HPDE6-E6E7 (cell line): ENCODE data around the gene UBE2J2.

Experiments
- DNase-seq: peaks from one replicate; pipeline ENCODE4 v3.0.0; 2011; ENCODE audit warnings: missing footprints; ENCODE audit errors: extremely low spot score

Gene UBE2J2

DNA sequence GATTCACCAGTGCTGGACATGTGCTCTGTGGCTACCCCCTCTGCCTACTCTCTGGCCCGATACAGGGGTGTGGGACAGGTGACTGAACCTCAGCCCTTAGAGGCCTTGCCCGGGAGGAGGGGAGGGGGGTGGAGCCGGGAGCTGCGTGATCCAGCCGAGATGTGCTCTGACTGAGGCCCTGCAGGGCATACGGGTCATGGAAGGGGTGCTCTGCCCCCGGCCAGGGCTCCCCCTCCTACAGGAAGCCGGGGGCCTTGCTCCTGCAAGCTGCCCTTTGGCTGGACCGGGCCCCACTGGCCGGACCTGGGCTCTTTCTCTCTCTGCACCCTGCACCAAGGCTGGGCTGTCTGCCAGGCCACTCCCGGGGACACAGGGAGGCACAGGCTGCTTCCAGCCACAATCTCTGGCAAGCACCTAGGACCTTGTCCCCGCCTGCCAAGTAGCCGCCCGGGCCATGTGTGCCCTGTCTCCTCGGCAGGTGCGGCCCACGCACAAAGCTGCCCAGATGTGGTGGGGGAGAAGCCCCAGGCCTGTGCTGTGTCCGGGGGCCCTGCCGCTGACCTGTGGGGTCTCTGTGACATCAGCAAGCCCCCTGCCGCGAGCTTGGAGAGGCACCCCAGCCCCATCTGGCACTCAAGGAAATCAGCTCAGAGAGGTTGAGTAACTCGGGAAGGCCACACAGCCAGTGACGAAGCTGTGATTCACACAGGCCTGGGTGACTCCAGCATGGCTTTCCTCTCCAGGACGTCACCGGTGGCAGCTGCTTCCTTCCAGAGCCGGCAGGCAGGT, 8.1 kb upstream of the UBE2J2 start:
- peak; percentile 82 for DNase-seq

- DNase-seq: no peak
Observed at GRCh38 chr1:1280782-1281481, 7.3 kb upstream of the UBE2J2 start.

- DNase-seq: no peak
Observed at GRCh38 chr1:1279028-1279427, 5.4 kb upstream of the UBE2J2 start.

- no peak for DNase-seq
Observed at GRCh38 chr1:1278620-1279019, 5.0 kb upstream of the UBE2J2 start.

GRCh38 chr1:1275836-1276235, 2.2 kb upstream of the UBE2J2 start:
- DNase-seq: no peak

GRCh38 chr1:1274931-1275431, 1.3 kb upstream of the UBE2J2 start:
- DNase-seq: no peak

DNA sequence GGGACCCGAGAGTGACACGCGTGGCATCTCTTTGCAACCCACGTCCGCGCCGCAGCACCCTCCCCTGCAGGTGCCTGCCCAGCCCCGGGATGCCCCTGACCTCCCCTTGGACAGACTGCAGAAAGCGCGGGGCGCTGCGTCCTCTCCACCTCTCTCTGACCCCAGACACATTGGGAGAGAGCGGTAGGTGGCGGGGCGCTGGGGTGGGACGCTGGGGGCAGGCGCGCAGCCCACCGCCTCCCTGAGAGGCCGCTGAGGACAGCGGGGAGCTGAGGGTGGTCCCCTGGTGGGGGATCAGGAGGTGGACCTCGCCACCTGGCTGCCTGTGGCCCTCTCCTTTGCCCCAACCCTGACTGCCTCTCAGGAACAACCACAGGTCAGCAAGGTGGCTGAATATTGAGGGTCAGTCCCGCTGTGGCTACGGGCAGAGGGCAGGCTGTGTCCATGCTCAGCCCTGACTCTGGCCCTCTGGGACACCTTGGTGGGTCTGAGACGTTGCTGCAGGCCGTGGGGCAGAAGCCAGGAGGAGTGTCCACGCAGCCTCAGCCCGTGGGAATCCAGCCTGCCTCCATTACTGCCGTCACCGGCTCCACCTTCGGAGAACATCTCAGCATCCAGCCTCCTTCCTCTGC, 761 bp upstream of the UBE2J2 start:
- DNase-seq: no peak

DNA sequence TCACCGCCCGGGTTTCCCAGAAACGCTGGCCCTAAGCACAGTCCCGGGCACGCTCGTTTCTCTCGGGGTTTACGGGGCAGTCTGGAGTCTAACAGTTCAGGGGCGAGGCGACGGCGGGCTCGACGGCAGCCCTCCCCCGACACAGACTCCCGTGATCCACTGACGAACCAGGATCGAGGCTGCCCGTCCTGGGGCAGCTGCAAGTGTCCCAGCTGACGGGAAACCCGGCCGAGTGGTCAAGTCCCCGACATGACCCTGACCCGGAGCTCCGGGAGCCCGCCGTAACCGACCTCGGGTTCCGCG, 494 bp downstream of the UBE2J2 start:
- DNase-seq: no peak

DNA sequence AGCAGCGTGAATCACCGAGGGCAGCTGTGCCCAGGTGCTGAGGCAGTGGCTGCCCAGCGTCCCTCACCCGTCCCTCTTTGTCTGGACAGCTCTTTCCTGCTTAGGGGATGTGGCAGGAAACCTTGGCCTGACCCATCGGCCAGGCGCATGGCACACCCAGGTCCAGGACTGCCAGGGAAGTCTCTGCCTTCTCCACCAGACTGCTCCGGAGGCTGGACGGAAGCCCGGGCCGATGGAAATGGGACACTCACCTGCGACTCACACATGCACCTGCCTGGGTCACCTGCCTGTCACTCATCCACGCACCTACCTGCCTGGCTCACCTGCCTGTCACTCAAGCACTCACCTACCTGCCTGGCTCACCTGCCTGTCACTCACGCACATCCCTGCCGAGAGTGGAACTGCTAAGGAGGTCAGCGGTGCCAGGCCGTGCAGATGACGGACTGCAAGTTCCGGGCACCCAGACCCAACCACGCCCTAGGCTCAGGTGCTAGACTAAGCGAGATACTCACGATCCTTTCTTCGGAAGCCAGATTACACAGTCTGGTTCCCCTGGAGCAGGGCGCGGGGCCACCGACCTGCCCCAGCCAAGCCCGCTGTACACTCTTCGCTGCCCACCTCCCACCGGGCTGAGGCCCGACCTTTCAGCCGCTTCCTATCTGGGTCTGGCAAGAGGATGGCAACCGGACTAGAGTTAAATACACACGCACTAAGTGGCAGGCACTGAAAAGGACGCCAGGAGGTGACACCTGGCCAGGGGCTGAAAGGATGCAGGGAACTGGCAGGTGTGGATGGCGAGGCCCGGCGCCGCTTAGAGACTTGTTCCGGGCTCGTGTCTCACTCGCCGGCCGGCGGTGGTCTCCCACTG, 1.1 kb downstream of the UBE2J2 start:
- no peak for DNase-seq

DNA sequence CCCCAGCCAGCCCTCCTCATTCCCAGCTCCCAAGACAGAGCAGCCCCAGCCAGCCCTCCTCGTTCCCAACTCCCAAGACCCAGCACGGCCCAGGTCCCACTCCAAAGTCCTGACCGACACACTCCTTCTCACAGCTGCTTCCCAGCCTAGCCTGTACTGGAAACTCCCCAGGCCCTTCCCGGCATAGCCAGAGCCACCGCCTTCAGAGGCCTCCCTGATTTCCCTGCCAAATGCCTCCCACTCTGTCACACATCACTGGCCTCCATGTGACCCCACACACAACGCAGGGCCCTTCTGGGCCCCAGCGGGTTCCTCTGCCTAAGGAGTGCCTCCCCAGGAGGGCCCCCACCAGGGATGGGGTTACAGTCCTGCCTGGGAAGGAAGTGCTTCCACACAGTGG, 2.8 kb downstream of the UBE2J2 start:
- DNase-seq: no peak

GRCh38 chr1:1268284-1268682, 5.4 kb downstream of the UBE2J2 start:
- DNase-seq: no peak

GRCh38 chr1:1267488-1268283, 6.0 kb downstream of the UBE2J2 start:
- DNase-seq: no peak

DNA sequence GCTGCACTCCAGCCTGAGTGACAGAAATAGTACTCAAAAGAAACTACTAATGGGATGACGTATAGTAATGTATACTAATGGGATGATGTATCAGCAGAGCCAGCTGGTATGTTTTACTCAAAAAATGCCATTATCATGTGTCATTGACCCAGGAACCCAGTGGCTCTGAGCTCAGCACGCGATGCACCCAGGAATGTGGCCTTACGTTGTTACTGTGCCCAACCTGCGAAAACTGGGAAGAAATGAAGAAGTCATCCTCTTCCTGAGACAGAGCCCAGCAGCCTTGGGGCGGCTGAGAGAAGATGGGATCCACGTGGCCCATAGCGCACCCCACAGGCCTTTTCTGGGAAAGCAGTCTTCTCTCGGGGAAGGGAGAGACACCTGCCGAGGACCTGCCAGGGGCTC, 8.8 kb downstream of the UBE2J2 start:
- DNase-seq: peak; percentile 77

GRCh38 chr1:1264026-1264425, 9.6 kb downstream of the UBE2J2 start:
- no peak for DNase-seq

DNA sequence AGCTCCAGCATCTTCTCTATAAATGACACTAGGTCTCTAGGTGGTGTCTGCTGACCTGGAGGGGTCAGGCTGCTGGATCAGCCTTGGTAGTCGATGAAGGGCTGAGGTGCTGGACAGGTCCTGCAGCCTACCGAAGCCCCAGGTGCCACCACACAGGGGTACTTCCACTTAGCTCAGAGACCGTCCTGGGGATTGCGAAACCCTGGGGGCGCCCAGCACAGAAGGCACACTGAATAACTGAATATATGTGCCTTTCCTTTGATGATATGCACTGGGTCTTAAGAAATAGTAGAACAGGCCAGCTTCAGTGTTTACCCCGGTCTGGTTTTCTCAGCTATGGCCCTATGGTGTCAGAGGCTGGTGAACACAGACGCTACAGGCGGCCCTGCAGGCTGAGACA, 10.9 kb downstream of the UBE2J2 start:
- DNase-seq: no peak

- no peak for DNase-seq
Observed at GRCh38 chr1:1262071-1262470, 11.6 kb downstream of the UBE2J2 start.

DNA sequence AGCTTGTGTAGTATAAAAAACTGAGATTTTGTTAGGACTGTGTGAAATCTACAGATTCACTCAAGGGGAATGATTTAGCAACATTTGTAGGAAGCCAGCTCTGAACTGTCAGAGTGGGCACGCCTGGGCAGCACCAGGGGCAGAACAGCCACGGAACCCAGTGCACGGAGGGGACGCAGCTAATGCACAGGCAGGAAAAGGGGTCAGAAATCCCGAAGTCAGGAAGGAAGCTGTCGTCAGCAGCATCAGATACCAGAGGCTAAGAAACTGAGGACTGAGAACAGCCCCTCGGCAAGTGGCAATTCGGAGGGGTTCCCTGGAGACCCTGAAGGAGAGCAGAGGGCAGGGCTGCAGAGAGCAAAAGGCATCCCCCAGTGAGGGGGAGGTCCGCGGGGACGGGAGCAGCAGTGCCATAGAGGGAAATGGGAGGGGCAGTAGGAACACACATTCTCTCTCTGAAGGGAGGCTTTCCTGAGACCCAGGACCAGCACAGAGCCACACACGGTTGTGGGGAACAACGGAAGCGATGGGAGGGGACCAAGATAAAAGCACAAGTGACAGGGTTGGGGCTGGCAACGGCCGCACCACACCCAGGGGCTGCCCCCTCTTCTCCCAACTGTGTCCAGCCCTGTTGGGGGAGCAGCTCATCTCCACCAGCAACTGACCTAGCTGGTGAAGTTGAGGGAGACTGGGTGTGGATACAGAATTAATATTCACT, 12.7 kb downstream of the UBE2J2 start:
- DNase-seq: no peak

DNA sequence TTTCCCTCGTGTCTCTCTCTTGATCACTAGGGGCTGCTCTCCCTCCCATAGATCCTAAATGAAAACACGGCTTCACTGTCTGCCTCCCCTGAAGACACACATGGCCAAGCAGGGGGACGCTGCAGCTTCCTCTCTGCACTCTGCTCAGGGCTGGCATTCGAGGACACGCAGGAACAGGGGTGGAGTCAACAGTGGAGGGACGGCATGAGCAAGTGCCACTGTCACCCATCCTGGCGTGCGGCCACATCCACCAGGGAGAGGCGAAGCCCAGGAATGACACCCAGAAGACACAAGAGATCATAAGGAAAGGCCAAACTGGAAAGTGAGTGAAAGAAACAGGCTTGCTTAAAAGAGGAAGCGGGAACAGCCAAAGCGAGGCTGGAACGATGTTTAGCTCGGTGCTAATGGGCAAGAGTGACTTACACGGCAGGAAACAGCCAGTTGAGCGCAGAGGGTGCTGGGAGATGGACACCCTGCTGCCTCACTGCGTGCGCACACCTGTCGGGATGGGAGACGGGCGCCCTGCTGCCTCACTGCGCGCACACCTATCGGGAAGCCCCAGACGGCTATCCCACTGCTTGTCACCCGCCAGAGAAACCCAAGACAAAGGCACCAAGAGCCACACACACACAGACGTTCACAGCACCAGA, 13.6 kb downstream of the UBE2J2 start:
- no peak for DNase-seq

GRCh38 chr1:1259540-1259939, 14.1 kb downstream of the UBE2J2 start:
- no peak for DNase-seq

DNA sequence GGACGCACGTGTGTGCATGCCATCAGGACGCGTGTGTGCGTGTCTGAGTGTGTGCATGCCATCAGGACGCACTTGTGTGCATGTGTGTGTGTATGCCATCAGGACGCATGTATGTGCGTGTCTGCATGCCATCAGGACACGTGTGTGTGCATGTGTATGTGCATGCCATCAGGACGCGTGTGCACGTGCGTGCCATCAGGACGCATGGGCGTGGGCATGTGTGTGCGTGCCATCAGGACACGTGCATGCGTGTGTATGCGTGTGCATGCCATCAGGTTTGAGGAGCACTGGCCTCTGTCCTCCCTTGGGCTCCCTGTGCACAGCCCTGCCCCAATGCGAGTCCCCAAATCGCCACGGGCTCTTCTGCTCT, 14.6 kb downstream of the UBE2J2 start:
- DNase-seq: no peak
